Peyer's patch (tissue), 4 donors: ENCODE results near the gene ZMYM1.

Experiments
- POLR2A ChIP-seq, 2 donors: fragments of 450-650 bp; IDR thresholded peaks; one replicate each; pipeline ENCODE4 v1.5.1; 2017; ENCODE audit warnings: antibody characterized with exemption in 2 of 2, mild to moderate bottlenecking in 2 of 2, moderate library complexity in 2 of 2
- TF ChIP-seq, protein P1 (sequence below), 6 experiments: fragments of 450-650 bp in 4 of 6; fragments of 200-600 bp in 2 of 6; sonication (generic) in 1 of 6; IDR thresholded peaks; one replicate each; pipeline ENCODE4 v1.5.1; 2017 to 2019; ENCODE audit warnings: antibody characterized with exemption in 6 of 6, mild to moderate bottlenecking in 3 of 6, moderate library complexity in 1 of 6

DNA sequence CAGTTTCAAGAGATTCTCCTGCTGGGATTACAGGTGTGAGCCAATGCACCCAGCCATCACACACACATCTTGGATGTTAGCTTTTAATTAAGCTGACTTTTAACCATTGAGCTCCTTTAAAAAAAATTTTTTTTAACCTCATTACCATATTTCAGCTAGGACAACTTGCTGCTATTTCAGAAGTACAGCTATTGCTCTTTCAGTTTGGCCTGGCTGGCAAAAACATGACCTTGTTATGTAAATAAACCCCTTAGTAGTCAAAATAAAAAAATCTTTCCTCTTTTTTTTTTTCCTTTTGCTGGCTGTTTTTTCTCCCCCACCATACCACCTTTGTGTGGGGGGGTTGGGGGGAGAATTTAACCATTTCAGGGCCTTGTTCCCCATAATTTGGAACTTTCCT, 49.9 kb downstream of the ZMYM1 start:
- no peak for TF ChIP-seq POLR2A (IDR thresholded peaks at IDR 0.05)
- TF ChIP-seq, protein P1, sequence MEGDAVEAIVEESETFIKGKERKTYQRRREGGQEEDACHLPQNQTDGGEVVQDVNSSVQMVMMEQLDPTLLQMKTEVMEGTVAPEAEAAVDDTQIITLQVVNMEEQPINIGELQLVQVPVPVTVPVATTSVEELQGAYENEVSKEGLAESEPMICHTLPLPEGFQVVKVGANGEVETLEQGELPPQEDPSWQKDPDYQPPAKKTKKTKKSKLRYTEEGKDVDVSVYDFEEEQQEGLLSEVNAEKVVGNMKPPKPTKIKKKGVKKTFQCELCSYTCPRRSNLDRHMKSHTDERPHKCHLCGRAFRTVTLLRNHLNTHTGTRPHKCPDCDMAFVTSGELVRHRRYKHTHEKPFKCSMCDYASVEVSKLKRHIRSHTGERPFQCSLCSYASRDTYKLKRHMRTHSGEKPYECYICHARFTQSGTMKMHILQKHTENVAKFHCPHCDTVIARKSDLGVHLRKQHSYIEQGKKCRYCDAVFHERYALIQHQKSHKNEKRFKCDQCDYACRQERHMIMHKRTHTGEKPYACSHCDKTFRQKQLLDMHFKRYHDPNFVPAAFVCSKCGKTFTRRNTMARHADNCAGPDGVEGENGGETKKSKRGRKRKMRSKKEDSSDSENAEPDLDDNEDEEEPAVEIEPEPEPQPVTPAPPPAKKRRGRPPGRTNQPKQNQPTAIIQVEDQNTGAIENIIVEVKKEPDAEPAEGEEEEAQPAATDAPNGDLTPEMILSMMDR (IDR thresholded peaks at IDR 0.05) = no peak
